ENCODE measurements around the gene CEP192.
"Not testable (repeated sequence)": the region's sequence is repeated elsewhere in the genome, so short reads cannot be mapped to it uniquely, and the experiment has no call there.

Gene CEP192, protein sequence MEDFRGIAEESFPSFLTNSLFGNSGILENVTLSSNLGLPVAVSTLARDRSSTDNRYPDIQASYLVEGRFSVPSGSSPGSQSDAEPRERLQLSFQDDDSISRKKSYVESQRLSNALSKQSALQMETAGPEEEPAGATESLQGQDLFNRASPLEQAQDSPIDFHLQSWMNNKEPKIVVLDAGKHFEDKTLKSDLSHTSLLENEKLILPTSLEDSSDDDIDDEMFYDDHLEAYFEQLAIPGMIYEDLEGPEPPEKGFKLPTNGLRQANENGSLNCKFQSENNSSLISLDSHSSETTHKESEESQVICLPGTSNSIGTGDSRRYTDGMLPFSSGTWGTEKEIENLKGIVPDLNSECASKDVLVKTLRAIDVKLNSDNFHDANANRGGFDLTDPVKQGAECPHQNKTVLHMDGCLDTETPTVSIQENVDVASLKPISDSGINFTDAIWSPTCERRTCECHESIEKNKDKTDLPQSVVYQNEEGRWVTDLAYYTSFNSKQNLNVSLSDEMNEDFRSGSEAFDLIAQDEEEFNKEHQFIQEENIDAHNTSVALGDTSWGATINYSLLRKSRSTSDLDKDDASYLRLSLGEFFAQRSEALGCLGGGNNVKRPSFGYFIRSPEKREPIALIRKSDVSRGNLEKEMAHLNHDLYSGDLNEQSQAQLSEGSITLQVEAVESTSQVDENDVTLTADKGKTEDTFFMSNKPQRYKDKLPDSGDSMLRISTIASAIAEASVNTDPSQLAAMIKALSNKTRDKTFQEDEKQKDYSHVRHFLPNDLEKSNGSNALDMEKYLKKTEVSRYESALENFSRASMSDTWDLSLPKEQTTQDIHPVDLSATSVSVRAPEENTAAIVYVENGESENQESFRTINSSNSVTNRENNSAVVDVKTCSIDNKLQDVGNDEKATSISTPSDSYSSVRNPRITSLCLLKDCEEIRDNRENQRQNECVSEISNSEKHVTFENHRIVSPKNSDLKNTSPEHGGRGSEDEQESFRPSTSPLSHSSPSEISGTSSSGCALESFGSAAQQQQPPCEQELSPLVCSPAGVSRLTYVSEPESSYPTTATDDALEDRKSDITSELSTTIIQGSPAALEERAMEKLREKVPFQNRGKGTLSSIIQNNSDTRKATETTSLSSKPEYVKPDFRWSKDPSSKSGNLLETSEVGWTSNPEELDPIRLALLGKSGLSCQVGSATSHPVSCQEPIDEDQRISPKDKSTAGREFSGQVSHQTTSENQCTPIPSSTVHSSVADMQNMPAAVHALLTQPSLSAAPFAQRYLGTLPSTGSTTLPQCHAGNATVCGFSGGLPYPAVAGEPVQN (N-terminal part only)

GRCh38 chr18:12990967-12991820 lies at the start of gene CEP192:
Gene CEP192 (plus strand): TSS chr18:12991362. CDS start chr18:12999425, 8,063 bp downstream.
- peak; percentile 99 for DNase-seq

- no peak for DNase-seq
Measured at GRCh38 chr18:12943215-12943614, 47.9 kb upstream of the CEP192 start.

GRCh38 chr18:12944709-12945108 lies 46.5 kb upstream of the CEP192 start:
- no peak for DNase-seq

DNA sequence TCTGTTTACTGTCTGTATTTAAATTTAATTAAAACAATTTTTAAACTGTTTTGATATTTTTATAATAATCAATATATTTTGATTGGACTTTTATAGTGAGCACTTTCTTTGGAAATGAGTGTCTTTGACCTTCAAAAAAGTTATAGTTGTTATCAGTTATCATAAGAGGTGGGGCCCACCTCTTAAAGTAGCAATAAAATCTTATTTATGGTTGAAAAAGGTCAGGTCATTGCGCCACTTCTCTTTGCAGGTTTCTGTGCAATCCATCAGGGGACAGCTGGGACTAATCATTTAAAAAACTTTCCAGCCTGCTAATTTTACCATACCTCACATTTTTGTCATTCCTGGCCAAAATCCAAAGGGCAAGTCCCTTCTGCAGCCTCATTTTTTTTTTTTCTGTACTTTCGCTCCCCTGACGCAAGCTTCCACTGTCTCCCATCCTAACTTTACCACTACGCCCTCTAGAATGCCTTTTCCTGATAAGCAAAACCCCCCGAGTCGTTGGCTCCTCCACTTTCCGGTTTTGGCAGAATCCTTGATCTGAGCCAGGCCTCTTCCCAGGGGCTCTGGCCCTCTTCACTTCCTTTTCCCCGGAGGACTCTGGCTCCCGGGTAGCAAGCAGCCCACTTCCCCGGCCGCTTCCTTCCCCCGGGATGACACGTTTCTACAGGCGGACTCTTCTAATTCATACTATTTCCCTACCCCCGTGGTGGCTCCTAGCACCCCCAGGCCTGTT lies 44.4 kb upstream of the CEP192 start:
- peak; percentile 75 for DNase-seq

DNA sequence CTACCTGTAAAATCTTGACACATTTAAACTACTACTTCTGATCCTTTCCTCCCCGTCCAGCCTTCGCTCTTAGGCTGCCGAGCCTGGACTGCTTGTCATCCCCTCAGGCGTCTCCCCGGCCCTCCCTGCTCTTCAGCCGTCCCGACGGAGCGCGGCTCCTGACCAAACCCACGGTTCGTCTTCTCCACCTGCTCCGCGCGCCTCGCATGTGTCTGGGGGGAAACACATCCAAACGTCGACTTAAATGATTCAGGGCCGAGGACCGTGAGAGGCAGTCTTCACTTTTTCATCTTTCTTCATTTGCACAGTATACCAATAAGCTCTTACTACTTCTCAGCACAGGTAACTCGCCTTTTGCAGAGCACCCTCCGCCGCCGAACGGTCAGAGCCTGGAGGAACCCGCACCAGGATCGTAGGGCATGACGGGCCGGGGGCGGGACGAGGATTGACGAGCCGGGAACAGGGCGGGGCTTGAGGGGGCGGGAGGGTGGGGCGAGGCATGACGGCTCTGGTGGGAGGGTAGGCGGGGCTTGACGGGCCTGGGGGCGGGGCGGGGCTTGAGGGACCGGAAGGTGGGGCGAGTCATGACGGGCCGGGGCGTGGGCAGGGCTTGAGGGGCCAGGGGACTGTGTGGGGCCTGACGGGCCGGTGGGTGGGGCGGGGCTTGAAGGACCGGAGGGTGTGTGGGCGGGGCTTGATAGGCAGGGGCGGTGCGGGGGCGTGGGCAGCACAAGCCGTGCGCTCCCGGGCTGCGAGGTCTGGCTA lies 43.7 kb upstream of the CEP192 start, which contains the start of gene SEH1L:
Gene SEH1L, plus strand, starts transcription at position 727 of the 765 bp plus-strand sequence. CDS start 111 bp downstream, outside the sequence.
- peak; percentile 99 for DNase-seq

DNA sequence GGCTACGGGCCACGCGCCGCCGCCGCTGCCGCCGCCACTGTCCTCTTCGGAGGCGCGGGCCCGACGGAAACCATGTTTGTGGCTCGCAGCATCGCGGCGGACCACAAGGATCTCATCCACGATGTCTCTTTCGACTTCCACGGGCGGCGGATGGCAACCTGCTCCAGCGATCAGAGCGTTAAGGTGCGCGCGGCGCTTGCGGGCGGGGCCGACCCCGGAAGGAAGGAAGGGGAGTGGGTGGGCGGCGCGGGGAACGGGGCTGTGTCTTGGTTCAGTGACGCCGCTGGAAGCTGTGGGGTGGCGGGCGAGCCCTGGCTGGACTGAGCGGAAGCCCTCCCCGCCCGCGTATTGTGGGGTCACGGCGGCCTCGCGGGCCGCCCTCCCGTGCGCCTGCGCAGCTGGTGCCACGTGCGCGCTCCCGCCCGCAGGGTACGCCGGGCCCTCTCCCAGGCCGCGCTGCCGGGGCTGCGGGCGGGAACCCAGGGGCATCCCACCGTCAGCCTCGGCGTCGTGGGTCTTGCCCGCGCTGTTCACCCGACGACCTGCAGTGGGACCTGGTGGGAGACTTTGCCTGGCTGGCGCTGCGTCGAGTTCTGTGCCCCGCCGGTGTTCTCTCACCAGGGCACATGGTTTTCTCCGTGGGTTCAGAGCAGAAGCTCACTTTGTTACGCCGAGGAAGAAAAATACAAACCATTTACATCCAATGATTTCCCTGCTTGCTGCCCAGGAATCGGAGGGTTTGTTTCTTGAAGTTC lies 42.9 kb upstream of the CEP192 start:
- DNase-seq: peak; percentile 97

DNA sequence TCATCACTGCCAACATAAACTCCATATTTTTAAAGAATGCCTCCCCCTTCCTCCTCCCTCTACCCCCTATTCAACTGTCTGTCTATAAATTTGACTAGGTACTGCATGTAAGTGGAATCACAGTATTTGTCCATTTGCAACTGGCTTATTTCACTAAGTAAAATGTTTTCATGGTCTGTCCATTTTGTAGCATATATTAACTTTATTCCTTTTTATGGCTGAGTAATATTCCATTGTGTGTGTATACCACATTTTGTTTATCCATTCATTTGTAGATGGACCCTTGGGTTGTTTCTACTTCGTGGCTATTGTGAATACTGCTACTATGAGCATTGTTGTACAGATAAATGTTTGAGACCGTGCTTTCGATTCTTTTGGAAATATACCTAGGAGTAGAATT lies 32.7 kb upstream of the CEP192 start:
- no peak for DNase-seq

- DNase-seq: no peak
Measured at GRCh38 chr18:12960395-12960794, 30.8 kb upstream of the CEP192 start.

GRCh38 chr18:12960853-12961397 lies 30.2 kb upstream of the CEP192 start:
- peak; percentile 29 for DNase-seq

GRCh38 chr18:12963069-12963468 lies 28.1 kb upstream of the CEP192 start:
- no peak for DNase-seq

- no peak for DNase-seq
Measured at GRCh38 chr18:12968115-12968514, 23.0 kb upstream of the CEP192 start.

- no peak for DNase-seq
Measured at GRCh38 chr18:12968619-12969018, 22.5 kb upstream of the CEP192 start.

- DNase-seq: no peak
Measured at GRCh38 chr18:12973562-12974213, 17.5 kb upstream of the CEP192 start.

DNA sequence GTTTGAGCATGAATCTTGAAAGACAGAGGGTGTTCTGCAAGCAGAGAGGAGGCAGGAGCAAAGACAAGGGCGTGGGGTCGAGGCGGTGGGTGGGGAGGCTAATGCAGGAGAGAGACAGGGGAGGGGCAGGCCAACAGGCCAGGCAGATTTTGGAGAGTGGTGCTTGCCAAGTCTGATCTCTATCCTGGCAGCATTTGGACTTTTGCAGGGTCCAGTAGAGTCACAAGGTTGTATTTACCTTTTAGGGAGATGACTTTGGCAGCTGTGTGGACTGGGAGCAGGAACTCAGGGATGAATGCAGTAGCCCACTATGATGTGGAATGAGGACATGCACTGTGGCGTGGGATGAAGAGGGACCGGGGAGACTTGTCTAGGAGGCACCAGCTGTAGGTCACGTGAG lies 15.7 kb upstream of the CEP192 start:
- DNase-seq: no peak

DNA sequence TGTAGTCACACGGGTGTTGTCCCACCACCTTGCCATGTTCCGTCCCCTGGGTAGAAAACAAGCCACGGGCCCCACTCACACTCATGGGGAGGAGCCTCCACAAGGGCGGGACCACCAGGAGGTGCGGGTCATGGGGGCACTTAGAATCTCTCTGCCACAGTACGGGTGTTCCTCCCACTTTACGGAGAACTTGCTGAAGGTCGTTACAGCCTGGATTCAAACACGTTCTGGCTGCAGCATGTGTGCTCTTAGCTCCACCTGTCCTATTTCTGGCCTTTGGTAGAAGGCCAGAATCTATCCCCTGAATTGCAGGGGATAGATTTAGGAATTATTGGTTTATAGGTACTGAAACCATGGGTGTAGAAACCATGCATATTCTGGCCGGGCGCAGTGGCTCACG lies 14.9 kb upstream of the CEP192 start:
- DNase-seq: no peak

DNA sequence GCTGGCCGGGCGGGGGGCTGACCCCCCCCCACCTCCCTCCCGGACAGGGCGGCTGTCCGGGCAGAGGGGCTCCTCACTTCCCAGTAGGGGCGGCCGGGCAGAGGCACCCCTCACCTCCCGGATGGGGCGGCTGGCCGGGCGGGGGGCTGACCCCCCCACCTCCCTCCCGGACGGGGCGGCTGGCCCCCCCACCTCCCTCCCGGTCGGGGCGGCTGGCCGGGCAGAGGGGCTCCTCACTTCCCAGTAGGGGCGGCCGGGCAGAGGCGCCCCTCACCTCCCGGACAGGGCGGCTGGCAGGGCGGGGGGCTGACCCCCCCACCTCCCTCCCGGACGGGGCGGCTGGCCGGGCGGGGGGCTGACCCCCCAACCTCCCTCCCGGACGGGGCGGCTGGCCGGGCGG lies 11.1 kb upstream of the CEP192 start:
- not testable (repeated sequence) for DNase-seq

- no peak for DNase-seq
Measured at GRCh38 chr18:12989397-12990122, 1.6 kb upstream of the CEP192 start.

GRCh38 chr18:12990123-12990475 lies 1.1 kb upstream of the CEP192 start:
- no peak for DNase-seq

Data from eye (tissue), 1 donor.